Urinary bladder (tissue), 4 donors: Measurements from ENCODE around the gene ITGA5. TPM values are rescaled to one million over a fixed set of nuclear protein-coding genes. Genes with fewer than 3 reads are reported as not detected.
A peak's percentile ranks its signal among the peaks of the same experiment; 100 is the strongest.

ENCODE experiments used
- DNase-seq: peaks from one replicate; pipeline ENCODE4 v3.0.0-alpha.2; 2015; ENCODE audit errors: extremely low spot score
- H3K27ac ChIP-seq: one replicate; pipeline ENCODE4 v1.5.1; 2013; ENCODE audit warnings: low read depth, mild to moderate bottlenecking, moderate library complexity
- H3K36me3 ChIP-seq: one replicate; pipeline ENCODE4 v1.6.1; 2013; ENCODE audit warnings: mild to moderate bottlenecking, moderate library complexity; ENCODE audit not compliant: insufficient read depth
- H3K4me1 ChIP-seq: one replicate; pipeline ENCODE4 v1.6.1; 2013; ENCODE audit warnings: mild to moderate bottlenecking, moderate library complexity; ENCODE audit not compliant: insufficient read depth
- H3K4me3 ChIP-seq: one replicate; pipeline ENCODE4 v1.5.1; 2013; ENCODE audit warnings: low read depth, low read length
- WGBS: extraction: QIAGEN DNeasy Blood & Tissue Kit; methylation state at CpG from one replicate; pipeline ENCODE4 v1.1.7; 2013; 5-methylcytosine and 5-hydroxymethylcytosine counted together
- polyA plus RNA-seq: library from polyadenylated mRNA; stranded (reverse); fragments of 200-250 nt; gene quantifications from one replicate; pipeline ENCODE4 v1.2.3, GENCODE V29; 2013
- total RNA-seq: library from RNA; depleted of rRNA; stranded (reverse); fragments of >200 nt; gene quantifications from one replicate; pipeline ENCODE4 v1.2.3, GENCODE V29; 2014
- donor health status: healthy with polysubstance abuse.
- donor health status: healthy.

The ITGA5 gene
- total and polyA plus RNA-seq, 2 donors: 139 to 702 TPM

DNA sequence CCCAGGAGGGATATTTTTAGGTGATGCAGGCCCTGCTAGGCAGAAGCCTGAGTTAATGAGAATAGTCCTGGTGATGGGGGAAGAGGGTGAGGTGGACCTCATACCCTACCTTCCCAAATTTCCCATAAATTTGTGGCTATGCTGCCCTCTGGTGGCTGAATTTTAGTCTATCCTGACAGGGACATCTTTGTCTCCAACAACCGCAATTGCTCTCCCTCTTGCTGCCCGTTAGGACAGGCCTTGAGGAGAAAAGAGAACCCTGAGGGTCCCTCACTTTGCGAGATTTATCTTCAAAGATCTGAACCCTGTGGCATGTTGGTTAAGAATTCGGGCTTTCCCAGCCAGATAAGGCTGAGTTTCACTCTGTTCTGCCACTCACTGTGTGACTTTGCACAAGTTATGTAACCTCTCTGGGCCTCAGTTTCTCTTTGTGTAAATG, 24.8 kb downstream of the ITGA5 start:
- 36% methylated on average over 4 of the region's 4 CpGs for WGBS
- no peaks in the 10 kb centered on the region for H3K36me3 ChIP-seq
- no peak overlapping the region for H3K27ac ChIP-seq
- H3K4me1 ChIP-seq: no peaks in the 10 kb centered on the region
- H3K4me3 ChIP-seq: no peak overlapping the region
- no peak for DNase-seq

GRCh38 chr12:54393743-54394142, 25.3 kb downstream of the ITGA5 start:
- WGBS: 68% methylated on average over 3 of the region's 3 CpGs
- H3K27ac ChIP-seq: no peak overlapping the region
- DNase-seq: no peak
- H3K4me1 ChIP-seq: no peaks in the 10 kb centered on the region
- H3K4me3 ChIP-seq: no peak overlapping the region
- H3K36me3 ChIP-seq: no peaks in the 10 kb centered on the region

DNA sequence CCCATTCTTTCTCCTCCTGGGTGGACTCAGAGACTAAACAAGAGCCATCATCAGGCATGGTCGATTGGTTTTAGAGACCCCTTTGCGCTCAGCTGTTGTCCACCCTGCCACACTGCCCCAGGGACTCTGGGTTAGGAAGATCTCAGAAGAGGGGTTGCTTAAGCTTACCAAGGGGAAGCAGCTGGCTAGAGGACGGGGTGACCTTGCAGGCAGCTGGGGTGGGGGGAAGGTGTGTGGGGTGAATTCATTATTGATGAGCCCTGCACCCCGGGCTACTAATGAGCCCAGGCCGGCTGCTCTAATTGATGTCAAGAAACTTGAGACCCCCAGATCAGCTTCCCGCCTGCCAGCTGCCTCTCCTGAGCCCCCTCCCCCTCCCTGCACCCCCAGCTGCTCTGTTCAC, 25.9 kb downstream of the ITGA5 start:
- H3K4me3 ChIP-seq: no peak overlapping the region
- H3K36me3 ChIP-seq: no peaks in the 10 kb centered on the region
- no peaks in the 10 kb centered on the region for H3K4me1 ChIP-seq
- 59% methylated on average over 6 of the region's 6 CpGs for WGBS
- peak overlapping the region; percentile 43 for H3K27ac ChIP-seq
- DNase-seq: no peak

DNA sequence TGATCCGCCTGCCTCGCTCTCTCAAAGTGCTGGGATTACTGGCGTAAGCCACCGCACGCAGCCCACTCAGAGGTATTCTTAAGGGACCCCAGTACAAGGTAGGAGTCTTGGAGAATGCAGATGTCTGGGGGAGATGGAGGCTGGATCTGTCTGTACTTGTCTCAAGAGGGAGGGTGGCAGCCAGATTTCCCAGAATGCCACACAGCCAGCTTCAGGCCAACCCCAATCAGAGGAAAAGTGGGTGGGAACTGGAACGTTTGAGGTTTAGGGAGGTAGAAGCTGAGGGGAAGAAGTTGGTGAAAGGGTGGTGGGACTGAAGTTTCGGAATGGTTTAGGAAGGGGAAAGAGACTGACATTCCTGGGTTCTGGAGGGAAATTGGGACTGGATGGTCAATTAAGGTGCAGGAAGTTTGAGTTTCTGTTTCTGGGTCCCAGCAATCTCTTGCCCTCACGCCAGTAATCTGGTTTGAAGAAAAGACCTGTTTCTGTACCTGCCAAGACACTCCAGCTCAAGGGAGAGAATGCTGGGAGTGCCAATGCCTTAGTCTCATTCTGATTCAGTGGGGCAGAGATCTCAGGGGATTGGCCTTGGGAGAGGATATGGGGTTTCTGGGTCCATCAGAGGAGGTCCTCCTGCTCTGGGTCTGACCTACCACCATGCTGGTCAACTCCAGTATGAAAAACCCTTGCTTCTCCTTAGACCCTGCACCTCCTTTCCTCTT, 26.4 kb downstream of the ITGA5 start:
- DNase-seq: no peak
- Histone ChIP-seq H3K4me3 (no peak overlapping the region), H3K27ac (no peak overlapping the region), H3K36me3 (no peaks in the 10 kb centered on the region), H3K4me1 (no peaks in the 10 kb centered on the region)
- WGBS: 86% methylated on average over 8 of the region's 8 CpGs

DNA sequence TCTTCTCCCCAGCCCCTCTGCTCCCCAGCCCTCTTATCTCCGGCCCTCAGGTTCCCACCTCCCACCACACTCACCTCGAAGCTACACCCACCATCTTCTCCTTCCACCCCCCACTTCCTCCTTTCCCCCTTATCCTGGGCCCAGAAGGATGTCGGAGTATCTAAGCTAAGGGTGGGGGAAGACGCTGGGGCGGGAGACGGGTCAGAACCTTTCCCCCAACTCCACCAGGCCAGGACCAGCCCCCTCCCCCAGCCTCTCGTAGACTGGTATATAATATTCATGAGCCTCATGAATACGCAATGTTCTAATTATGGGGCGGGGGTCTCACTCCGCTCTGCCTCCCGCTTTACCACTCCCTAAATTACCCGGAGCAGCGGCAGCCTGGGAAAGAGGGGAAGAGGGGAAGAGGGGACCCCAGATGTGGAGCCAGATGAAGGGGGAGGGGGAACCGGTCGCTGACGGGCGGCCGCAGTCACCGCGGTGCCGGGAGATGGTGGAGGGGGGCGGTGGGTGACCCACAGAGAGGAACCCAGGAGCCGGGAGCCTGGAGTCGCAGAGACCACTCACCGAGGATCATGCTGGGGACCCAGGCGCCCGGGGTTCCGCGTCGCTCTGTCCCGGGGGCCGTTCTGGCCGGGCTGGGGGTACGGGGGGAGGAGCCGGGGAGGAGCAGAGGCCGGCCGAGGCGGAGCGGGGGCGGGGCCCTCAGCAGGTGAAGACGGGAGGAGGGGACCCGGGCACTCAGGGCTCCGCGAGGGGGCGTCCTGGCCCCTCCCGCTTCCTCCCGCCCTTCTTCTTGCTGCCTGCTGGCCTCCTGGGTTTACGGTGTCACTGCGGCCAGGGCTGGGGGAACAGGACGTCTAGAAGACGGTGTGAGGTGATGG, 28.2 kb downstream of the ITGA5 start:
- WGBS: 20% methylated on average over 51 of the region's 51 CpGs
- H3K27ac ChIP-seq: peak overlapping the region; percentile 74
- H3K4me1 ChIP-seq: no peaks in the 10 kb centered on the region
- peak overlapping the region; percentile 48 for H3K4me3 ChIP-seq
- no peak for DNase-seq
- no peaks in the 10 kb centered on the region for H3K36me3 ChIP-seq

DNA sequence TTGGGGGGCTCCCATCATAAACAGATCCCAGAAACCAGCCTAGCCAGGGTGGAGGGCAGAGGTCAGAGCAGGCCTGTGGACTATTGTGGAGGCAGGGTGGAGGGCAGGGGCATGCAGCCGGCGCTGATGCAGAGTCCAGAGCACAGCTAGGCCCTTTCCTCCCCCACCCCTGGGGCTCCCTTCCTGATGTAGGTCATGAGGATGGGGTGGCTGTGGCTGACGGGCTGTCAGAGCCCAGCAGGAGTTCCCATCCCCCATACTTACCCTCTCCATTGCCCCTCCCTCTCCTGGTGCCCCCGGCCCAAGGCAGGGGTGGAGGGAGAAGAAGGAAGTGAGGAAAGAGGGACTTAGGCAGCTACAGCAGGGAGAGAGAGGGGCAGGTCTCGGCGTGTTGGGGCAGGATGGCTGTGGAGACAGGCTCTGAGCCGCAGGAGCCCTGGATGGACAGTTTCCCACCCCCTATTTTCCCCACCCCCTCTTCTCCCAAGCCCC, 28.8 kb downstream of the ITGA5 start:
- peak overlapping the region; percentile 48 for H3K4me3 ChIP-seq
- H3K4me1 ChIP-seq: no peaks in the 10 kb centered on the region
- DNase-seq: no peak
- H3K27ac ChIP-seq: peak overlapping the region; percentile 74
- H3K36me3 ChIP-seq: no peaks in the 10 kb centered on the region
- WGBS: 76% methylated on average over 7 of the region's 7 CpGs

- H3K4me1 ChIP-seq: no peaks in the 10 kb centered on the region
- H3K4me3 ChIP-seq: peak overlapping the region; percentile 48
- no peak overlapping the region for H3K27ac ChIP-seq
- 87% methylated on average over 5 of the region's 5 CpGs for WGBS
- DNase-seq: no peak
- no peaks in the 10 kb centered on the region for H3K36me3 ChIP-seq
These were observed 29.4 kb downstream of the ITGA5 start for GRCh38 chr12:54389607-54390175.

DNA sequence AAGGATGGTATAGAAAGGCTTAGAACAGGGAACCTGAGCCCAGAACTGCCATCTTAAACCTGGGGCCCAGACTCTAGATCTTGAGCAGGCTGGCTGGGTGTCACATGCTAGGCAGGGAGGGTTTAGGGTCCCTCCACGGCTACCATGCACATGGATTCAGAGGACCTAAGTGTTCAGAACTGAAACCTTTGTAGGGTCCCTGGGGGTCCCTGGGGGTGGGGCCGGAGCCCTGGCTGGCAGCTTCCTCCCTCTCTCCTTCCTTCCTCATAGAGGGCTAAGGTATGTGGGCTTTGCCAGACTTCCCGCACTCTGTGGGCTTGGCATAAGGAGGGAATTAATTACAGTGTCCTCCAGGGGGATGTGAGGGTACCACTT, 29.9 kb downstream of the ITGA5 start:
- H3K27ac ChIP-seq: no peak overlapping the region
- 89% methylated on average over 3 of the region's 3 CpGs for WGBS
- no peak for DNase-seq
- H3K36me3 ChIP-seq: no peaks in the 10 kb centered on the region
- H3K4me3 ChIP-seq: no peak overlapping the region
- H3K4me1 ChIP-seq: peaks cover 3% of the 10 kb centered on the region

DNA sequence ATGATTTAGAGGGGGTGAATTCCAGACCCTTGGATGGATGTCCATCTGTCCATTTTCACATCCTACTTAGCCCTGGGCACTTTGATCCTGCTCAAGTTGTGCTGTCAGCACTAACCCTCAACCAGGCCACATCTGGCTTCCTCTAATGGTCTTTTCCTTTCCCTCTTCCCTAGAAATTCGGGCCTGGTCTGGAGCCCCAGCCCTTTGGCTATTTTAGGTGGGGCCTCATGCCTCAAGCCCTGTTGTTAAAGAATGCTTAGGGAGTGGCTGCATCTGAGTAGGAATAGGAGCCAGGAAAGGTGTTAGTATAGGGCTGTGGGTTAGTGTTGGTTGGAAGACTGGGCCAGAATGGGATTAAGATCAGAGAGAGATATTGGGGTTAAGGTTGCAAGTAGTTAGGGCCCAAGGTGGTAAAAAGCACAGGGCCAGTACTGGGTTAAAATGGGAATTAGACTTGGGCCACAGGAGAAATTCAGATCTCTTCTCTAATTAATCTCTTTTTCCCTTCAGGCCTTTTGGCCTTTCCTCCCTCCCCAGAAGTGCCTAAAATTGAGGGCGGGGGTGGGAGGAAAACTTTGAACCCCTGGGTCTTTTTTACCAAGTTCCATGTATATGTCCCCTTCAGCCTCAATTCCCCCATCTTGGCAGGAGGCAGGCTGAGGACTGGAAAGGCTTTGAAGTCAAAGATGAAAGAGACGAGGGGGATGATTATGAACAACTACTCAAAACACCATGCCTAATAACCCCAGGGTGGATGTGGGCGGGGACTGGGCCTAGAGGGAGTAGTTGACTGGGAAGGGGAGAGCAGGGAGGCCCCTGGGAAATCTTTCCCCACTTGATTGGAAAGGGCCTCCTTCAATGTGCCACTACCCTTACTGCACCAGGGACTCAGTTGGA, 30.6 kb downstream of the ITGA5 start:
- Histone ChIP-seq H3K4me3 (no peak overlapping the region), H3K4me1 (peaks cover 3% of the 10 kb centered on the region)
- DNase-seq: no peak

GRCh38 chr12:54387114-54387467, 32.0 kb downstream of the ITGA5 start:
- Histone ChIP-seq H3K4me3 (no peak overlapping the region), H3K27ac (no peak overlapping the region), H3K4me1 (peaks cover 3% of the 10 kb centered on the region), H3K36me3 (no peaks in the 10 kb centered on the region)
- no peak for DNase-seq
- WGBS: 84% methylated on average over 3 of the region's 3 CpGs

More for the DNA sequence above, 30.6 kb downstream of the ITGA5 start:
- Histone ChIP-seq H3K27ac (peak overlapping the region; percentile 41), H3K36me3 (no peaks in the 10 kb centered on the region)
- WGBS: 69% methylated on average over 4 of the region's 4 CpGs

DNA sequence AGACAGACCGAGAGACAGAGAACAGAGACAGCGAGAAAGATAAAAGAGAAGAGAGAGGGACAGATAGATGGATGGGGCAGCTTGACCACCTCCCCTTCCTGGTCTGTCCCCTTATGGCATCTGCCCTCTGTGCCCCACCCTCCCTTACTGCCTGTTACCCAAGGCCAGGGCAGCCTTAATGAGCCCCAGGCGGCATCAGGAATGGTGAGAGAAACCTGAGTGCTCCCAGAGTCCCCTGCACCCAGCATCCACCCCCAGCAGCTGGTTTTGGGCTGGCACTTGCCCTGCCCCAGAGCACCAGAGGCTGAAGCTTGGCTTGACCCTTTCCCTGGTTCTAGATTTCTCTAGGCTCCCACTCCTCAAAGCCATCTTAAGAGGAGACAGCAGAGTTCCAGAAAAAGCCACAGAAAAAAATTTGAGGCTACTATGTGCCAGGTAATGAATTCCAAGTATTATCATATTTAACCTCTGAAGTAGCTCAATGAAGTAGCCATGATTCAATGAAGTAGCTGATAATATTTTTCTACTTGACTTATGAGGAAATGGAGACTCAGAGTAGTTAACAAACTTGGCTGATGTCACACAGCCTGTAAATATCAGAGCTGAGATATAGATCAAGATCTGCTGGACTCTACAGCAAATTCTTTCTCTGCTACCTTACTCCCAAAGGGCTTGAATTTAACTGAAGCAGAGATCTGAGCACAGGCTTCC, 32.5 kb downstream of the ITGA5 start:
- Histone ChIP-seq H3K27ac (peak overlapping the region; percentile 15), H3K4me1 (peaks cover 3% of the 10 kb centered on the region), H3K4me3 (no peak overlapping the region), H3K36me3 (no peaks in the 10 kb centered on the region)
- WGBS: 83% methylated on average over 3 of the region's 3 CpGs
- no peak for DNase-seq

DNA sequence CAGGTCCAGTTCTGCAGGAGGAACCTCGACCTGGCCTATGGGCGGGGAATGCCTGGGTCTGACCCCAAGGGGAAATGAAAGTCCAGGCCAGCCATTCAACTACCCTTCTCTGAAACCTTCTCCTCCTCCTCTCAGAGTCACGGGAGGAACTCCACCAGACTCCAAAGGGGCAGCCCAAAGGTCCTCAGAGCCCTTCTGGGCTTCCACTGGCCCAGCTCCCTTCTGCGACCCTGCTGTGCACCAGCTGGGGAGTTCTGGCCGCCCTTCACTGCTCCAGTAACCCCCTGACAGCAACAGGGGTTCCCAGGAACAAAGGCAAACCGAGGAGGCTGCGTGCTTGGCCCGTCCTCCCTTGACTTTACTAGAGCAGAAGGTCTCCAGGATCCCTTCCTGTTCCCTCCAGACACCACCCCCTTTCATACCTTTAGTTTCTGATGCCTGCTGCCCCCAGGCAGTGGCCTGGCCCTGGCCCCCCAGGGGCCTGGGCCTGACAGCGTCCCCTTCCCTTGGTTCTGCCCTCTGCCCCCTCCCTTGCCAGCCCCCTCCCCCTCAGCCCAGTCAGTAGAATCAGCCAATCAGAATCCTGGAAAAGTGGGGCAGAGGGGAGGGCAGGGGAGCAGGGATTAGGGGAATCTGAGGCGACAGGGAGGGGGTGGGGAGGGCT, 33.7 kb downstream of the ITGA5 start:
- Histone ChIP-seq H3K36me3 (no peaks in the 10 kb centered on the region), H3K4me3 (no peak overlapping the region), H3K27ac (peak overlapping the region; percentile 53), H3K4me1 (peaks cover 3% of the 10 kb centered on the region)
- 51% methylated on average over 10 of the region's 10 CpGs for WGBS
- DNase-seq: no peak
